Activated CD8-positive, alpha-beta memory T cell treated with anti-CD3 and anti-CD28 coated beads, Interleukin-2, amount 50 U/mL, for 1 hour (primary cell): ENCODE results near the gene CDH13.

ENCODE experiments used
- DNase-seq: peaks from one replicate; pipeline ENCODE4 v3.0.0-alpha.2; 2020; ENCODE audit errors: extremely low read depth

The CDH13 gene

DNA sequence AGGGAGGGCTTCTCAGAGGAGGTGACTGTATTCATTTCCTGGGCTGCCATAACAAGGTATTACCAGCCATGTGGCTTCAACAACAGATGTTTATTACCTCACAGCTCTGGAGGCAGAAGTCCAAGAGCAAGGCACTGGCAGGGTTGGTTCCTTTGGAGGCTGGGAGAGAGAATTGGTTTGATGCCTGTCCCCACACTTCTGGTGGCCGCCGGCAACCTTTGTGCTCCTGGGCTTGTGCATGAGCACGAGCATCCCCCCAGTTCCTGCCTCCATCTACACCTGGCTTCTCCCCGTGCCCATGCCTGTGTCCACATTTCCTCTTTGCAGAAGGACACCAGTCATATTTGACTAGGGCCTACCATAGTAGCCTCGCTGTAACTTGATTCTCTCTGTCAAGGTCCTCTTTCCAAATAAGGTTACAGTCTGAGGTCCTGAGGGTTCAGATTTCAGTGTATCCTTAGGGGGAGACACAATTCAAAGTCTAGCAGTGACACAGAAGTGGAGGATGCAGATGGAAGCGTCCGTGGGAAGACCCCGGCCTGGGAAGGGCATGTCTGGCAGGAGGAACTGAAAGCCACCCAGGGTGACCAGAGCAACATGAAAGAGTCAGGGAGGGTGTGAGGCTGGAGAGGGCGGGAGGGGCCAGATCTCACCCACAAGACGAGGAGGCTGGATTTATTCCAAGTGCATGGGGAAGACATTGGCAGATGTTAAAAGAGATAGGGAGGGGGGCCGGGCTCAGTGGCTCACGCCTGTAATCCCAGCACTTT lies 992.8 kb downstream of the CDH13 start:
- no peak for DNase-seq

DNA sequence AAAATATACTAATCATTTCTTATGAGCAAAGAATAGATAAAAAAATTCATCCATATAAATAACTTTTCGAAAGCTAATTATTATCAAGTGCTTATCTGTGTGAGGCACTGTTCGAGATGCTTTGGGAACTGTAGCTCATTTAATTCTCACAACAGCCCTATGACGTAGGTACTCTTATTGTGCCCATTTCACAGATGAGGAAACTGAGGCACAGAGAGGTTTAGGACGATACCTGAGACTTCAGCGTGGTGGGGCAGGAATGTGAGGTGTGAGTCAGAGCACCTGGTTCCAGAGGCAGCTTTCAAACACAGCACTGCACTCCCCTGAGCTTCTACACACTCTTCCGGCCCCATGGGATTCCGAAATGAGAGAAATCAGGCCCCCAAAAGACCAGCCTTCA lies 995.2 kb downstream of the CDH13 start:
- DNase-seq = no peak

DNA sequence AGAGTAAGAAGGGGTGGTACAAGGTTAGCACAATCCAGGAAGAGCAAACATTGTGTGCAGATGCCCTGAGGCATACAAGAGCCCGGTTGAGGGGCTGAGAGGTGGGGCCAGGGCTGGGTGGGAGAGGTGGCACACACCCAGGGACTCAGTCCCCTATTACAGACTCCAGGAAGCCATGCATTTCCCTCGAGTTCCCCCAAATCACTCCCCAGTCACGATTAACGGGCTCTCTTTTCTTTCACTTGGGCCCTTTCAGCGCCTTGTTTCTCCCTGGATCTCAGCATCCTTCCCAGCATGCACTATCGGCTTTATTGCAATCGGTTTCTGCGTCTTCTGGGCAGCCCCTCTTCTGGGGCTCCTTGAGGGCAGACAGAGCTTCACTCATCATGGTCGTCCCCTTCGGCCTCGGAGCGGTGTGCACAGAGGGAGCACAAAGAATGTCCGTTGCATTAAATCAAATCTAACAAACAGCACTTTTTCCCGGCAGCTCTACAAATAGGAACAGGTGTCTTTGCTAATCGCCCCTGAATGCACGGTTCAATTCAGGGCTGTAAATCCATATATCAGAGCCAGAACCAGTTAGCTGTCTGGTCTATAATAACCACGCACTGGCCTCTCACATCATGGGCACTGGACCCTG lies 996.4 kb downstream of the CDH13 start:
- no peak for DNase-seq

GRCh38 chr16:83623892-83624291 lies 997.1 kb downstream of the CDH13 start:
- no peak for DNase-seq

- no peak for DNase-seq
These were observed 997.8 kb downstream of the CDH13 start for GRCh38 chr16:83624429-83625120.

DNA sequence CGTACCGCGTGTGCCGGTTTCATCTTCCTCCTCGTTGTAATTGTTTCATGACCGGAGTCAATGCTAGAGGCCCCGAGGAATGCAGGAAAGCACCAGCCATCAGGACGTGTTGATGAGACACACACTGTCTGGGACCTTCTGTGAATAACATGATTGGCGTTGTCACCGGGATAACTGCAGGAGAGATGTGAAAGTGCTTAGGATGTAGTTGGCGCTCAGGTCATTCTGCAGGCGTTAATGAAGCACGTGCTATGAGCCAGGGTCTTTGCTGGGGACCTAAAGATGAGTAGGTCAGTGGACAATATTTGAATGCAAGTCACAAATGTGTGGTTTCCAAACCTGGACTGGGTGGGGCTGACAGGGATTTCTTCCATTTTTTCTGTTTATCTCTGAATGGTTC lies 999.4 kb downstream of the CDH13 start:
- DNase-seq = no peak

GRCh38 chr16:83626676-83627075 lies 999.9 kb downstream of the CDH13 start:
- DNase-seq = no peak

GRCh38 chr16:83627996-83628395 lies 1001.2 kb downstream of the CDH13 start:
- no peak for DNase-seq

GRCh38 chr16:83629426-83629825 lies 1002.7 kb downstream of the CDH13 start:
- DNase-seq = no peak

GRCh38 chr16:83629836-83630235 lies 1003.1 kb downstream of the CDH13 start:
- DNase-seq = no peak

DNA sequence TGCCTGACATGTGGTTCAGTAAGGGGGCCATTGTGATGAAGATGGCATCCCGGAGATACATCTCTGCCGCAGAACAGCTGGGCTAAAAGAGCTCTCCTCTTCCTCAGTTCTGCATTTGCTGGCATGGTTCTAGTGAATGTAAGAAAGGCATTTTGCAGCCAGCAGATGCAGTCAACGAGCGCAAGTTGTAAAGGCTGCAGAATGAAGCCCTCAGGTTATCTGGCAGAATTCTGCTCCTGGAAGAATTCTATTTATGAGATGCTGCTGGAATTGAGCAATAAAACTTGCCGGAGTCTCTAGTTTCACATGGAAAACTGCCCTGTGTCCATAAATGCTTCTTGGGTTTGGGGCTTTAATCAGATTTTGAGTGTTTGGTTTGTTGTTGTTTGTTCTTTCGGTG lies 1004.2 kb downstream of the CDH13 start:
- DNase-seq = no peak

DNA sequence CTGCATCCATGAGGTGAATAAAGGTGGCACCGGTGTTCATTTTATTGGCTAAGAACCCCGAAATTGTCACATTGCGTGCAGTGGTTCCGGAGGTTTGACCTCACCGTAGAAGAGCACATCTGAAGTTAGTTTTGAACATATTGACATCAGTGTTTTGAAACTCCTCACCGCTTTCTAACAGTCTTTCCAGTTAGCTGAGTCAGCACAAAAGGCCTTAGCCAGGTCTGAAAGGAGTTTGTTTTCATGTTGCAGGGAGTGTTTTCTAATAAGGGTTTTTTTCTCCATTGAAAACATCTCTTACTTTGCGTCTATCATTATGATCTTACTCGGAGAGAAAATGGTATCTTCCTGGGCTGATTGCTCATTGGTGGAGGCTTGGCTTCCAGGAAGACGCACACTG lies 1006.5 kb downstream of the CDH13 start:
- no peak for DNase-seq

DNA sequence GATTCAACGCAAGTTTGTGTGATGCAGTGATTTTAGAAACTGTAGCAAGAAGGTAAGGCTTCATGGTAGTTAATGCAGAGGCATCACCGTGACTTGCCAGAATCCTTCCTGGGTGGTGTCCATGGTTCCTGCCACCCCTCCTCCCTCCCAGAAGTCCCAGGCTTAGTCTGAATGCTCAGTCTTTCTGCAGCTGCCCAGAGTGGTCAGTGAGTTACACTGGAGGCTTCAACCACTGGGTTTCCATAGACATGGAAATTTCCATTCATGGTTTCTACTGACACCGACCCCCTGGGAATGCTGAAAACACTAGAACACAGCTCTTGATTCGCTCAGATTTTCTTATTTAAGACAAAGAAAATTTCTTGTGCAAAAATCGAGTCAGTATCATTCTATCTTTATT lies 1021.6 kb downstream of the CDH13 start:
- DNase-seq = no peak

DNA sequence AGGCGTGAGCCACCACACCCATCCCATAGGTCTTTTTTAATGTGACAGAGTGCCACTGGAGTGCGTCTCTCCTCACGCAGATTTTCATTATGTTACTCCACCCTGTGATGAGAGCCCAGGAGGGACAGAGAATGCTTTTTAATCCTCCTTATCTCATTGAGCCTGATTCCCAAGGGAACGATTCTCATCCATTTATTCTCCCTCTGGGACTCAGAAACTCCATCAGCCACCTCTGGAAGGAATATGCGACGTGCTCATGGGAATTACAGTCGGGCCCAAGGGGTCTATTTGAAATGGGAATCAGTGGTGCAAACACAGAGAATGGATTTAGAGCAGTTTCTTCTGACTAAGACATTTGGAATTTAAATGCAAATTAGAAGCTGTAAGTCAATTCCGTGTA lies 1025.1 kb downstream of the CDH13 start:
- no peak for DNase-seq

DNA sequence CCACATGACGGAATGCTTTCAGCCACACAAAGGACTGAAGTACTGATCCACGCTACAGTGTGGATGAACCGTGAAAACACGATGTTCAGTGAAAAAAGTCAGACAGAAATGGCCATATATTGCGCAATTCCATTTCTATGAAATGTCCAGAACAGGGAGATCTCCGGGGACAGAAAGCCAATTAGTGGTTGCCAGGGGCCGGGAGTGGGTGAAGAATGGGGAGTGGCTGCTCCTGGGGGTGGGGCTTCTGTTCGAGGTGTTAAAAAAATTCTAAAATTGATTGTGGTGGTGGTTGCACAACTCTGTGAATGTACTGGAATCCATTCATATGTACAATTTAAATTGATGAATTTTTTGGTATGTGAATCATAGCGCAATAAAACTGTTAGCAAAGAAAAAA lies 1026.2 kb downstream of the CDH13 start:
- no peak for DNase-seq

- no peak for DNase-seq
These were observed 1027.0 kb downstream of the CDH13 start for GRCh38 chr16:83653785-83654184.

DNA sequence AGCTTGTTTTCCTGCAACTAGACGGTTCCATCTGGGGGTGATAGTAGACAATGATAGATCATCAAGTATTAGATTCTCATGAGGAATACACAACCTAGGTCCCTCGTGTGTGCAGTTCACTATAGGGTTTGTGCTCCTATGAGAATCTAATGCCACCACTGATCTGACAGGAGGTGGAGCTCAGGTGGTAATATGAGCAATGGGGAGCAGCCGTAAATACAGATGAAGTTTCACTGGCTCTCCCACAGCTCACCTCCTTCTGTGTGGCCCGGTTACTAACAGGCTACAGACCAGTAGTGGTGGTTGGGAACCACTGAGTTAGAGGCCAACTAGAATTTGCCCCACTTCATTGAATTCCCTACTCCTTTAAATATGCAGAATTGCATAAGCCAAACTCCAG lies 1033.5 kb downstream of the CDH13 start:
- no peak for DNase-seq

- DNase-seq = no peak
These were observed 1034.9 kb downstream of the CDH13 start for GRCh38 chr16:83661656-83662055.

DNA sequence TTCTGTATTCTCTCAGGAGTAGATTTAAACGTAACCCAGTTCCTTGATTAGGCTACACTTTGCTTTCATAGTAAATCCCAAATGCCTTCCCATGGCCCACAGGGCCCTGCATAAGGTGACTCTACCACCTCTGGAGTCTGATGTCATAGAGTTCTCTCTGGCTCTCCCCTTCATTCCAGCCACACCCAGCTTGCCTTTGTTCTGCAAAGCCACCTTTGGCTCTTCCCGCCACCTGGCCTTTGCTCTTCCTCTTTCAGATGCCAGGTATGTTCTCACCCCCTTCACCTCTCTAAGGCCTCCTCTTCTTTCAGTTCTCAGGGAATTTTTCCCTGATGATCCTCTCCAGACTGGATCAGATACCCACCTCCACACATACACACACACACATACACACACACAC lies 1039.7 kb downstream of the CDH13 start:
- DNase-seq = no peak

GRCh38 chr16:83669456-83669855 lies 1042.7 kb downstream of the CDH13 start:
- no peak for DNase-seq

GRCh38 chr16:83674931-83675535 lies 1048.3 kb downstream of the CDH13 start:
- no peak for DNase-seq

DNA sequence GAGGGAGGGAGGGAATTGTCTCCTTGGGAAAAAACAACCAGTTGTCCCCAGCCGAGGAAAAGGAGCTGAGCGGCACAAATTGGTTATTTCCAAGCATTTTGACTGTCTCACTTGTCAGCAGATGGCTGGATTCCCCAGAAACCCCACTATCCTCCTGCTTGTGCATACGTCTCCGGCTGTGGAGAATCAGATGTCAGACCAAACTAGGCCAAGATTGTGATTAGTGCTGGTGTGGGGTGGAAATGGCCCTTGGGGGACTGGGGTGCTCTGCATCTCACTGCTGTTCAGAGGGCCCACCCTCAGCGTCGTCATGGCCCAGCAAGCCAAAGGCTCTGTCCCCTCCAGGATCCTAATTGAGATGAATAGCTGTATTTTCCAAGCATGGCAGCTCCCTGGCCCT lies 1049.3 kb downstream of the CDH13 start:
- no peak for DNase-seq

GRCh38 chr16:83680980-83681379 lies 1054.2 kb downstream of the CDH13 start:
- DNase-seq = no peak
